H9 (cell line): ENCODE measurements around the gene USP49. TPM values are rescaled to one million over a fixed set of nuclear protein-coding genes. Genes with fewer than 3 reads are reported as not detected.

Experiments used
- DNase-seq: peaks from one replicate; pipeline ENCODE4 v3.0.0-alpha.2; 2017
- H2AFZ ChIP-seq: one replicate; pipeline ENCODE4 v1.6.1; 2013; ENCODE audit warnings: mild to moderate bottlenecking, low read length, control low read depth, moderate library complexity
- H2AK5ac ChIP-seq: 2 replicates; pipeline ENCODE4 v1.6.1; 2013; ENCODE audit warnings: low read length, control low read depth, mixed read lengths; ENCODE audit not compliant: insufficient read length
- H2BK120ac ChIP-seq: one replicate; pipeline ENCODE4 v1.6.1; 2013; ENCODE audit warnings: low read depth, mild to moderate bottlenecking, low read length, control low read depth, inconsistent platforms; ENCODE audit not compliant: poor library complexity, severe bottlenecking
- H2BK12ac ChIP-seq: 2 replicates; pipeline ENCODE4 v1.6.1; 2013; ENCODE audit warnings: low read length, control low read depth, mixed read lengths, low read depth; ENCODE audit not compliant: insufficient read length
- H2BK15ac ChIP-seq: 2 replicates; pipeline ENCODE4 v1.6.1; 2013; ENCODE audit warnings: low read depth, low read length, control low read depth
- H2BK20ac ChIP-seq: one replicate; pipeline ENCODE4 v1.6.1; 2013; ENCODE audit warnings: low read depth, mild to moderate bottlenecking, low read length, control low read depth, inconsistent platforms; ENCODE audit not compliant: poor library complexity, severe bottlenecking
- H2BK5ac ChIP-seq: 2 replicates; pipeline ENCODE4 v1.6.1; 2013; ENCODE audit warnings: low read length, control low read depth, mixed read lengths; ENCODE audit not compliant: insufficient read length
- H3K14ac ChIP-seq: 2 replicates; pipeline ENCODE4 v1.6.1; 2013; ENCODE audit warnings: low read length, control low read depth; ENCODE audit not compliant: insufficient read depth
- H3K18ac ChIP-seq: 2 replicates; pipeline ENCODE4 v1.6.1; 2013; ENCODE audit warnings: low read depth, mild to moderate bottlenecking, mixed read lengths, low read length, control low read depth; ENCODE audit not compliant: insufficient read length
- H3K23ac ChIP-seq: 2 replicates; pipeline ENCODE4 v1.6.1; 2013; ENCODE audit warnings: low read length, control low read depth, mixed read lengths, low read depth; ENCODE audit not compliant: insufficient read length
- H3K23me2 ChIP-seq: 2 replicates; pipeline ENCODE4 v1.6.1; 2013; ENCODE audit warnings: low read depth, mild to moderate bottlenecking, mixed read lengths, low read length, control low read depth; ENCODE audit not compliant: insufficient read length, poor library complexity, severe bottlenecking
- H3K27ac ChIP-seq: 2 replicates; pipeline ENCODE4 v1.5.1; 2013; ENCODE audit warnings: low read length, control low read depth, mixed read lengths, low read depth; ENCODE audit not compliant: insufficient read length
- H3K27me3 ChIP-seq: 2 replicates; pipeline ENCODE4 v1.6.1; 2013; ENCODE audit warnings: low read length, control low read depth, inconsistent platforms; ENCODE audit not compliant: insufficient read depth
- H3K4ac ChIP-seq: 2 replicates; pipeline ENCODE4 v1.6.1; 2013; ENCODE audit warnings: low read depth, mild to moderate bottlenecking, control low read depth, inconsistent platforms, low read length, moderate library complexity
- H3K4me1 ChIP-seq: 2 replicates; pipeline ENCODE4 v1.6.1; 2013; ENCODE audit warnings: low read length, control low read depth, inconsistent platforms; ENCODE audit not compliant: insufficient read depth
- H3K4me2 ChIP-seq: 2 replicates; pipeline ENCODE4 v1.6.1; 2013; ENCODE audit warnings: low read length, control low read depth, mixed read lengths; ENCODE audit not compliant: insufficient read length, insufficient read depth
- H3K56ac ChIP-seq: 2 replicates; pipeline ENCODE4 v1.6.1; 2013; ENCODE audit warnings: low read depth, mild to moderate bottlenecking, mixed read lengths, low read length, control low read depth; ENCODE audit not compliant: insufficient read length
- H3K79me1 ChIP-seq: 2 replicates; pipeline ENCODE4 v1.6.1; 2013; ENCODE audit warnings: low read depth, mild to moderate bottlenecking, moderate library complexity, low read length, control low read depth, inconsistent platforms; ENCODE audit not compliant: insufficient read depth, poor library complexity, severe bottlenecking
- H3K79me2 ChIP-seq: 2 replicates; pipeline ENCODE4 v1.6.1; 2013; ENCODE audit warnings: low read length, control low read depth, inconsistent platforms; ENCODE audit not compliant: insufficient read depth
- H3K9ac ChIP-seq: 2 replicates; pipeline ENCODE4 v1.6.1; 2013; ENCODE audit warnings: low read length, control low read depth, mixed read lengths; ENCODE audit not compliant: insufficient read length; ENCODE audit errors: extremely low read depth
- H3K9me3 ChIP-seq: one replicate; pipeline ENCODE4 v1.6.1; 2013; ENCODE audit warnings: low read depth, low read length, inconsistent platforms; ENCODE audit not compliant: control insufficient read depth
- H3T11ph ChIP-seq: one replicate; pipeline ENCODE4 v1.6.1; 2013; ENCODE audit warnings: mild to moderate bottlenecking, low read length, control low read depth, inconsistent platforms
- H4K20me1 ChIP-seq: one replicate; pipeline ENCODE4 v1.6.1; 2013; ENCODE audit not compliant: control insufficient read depth, insufficient read length, insufficient read depth
- H4K5ac ChIP-seq: 2 replicates; pipeline ENCODE4 v1.6.1; 2013; ENCODE audit warnings: low read depth, mild to moderate bottlenecking, mixed read lengths, low read length, control low read depth; ENCODE audit not compliant: insufficient read length
- H4K8ac ChIP-seq: replicated peaks from 2 replicates; pipeline ENCODE4 v1.6.1; 2013; ENCODE audit warnings: low read length, control low read depth, mixed read lengths, low read depth; ENCODE audit not compliant: insufficient read length
- H4K91ac ChIP-seq: 2 replicates; pipeline ENCODE4 v1.6.1; 2013; ENCODE audit warnings: low read depth, mild to moderate bottlenecking, moderate library complexity, mixed read lengths, low read length, control low read depth; ENCODE audit not compliant: insufficient read length
- H3K27ac Mint-ChIP-seq, 3 experiments: 2 replicates in 2 of 3; 3 replicates in 1 of 3; pipeline ENCODE4 v1.8.0; 2020 to 2021; ENCODE audit warnings: mixed read lengths in 3 of 3, mild to moderate bottlenecking in 1 of 3, moderate library complexity in 1 of 3
- H3K27me3 Mint-ChIP-seq: 2 replicates; pipeline ENCODE4 v1.8.0; 2021; ENCODE audit warnings: low read depth, mild to moderate bottlenecking, moderate library complexity, mixed read lengths
- H3K36me3 Mint-ChIP-seq, 3 experiments: 2 replicates in 2 of 3; 3 replicates in 1 of 3; pipeline ENCODE4 v1.8.0; 2020 to 2021; ENCODE audit warnings: low read depth in 3 of 3, mixed read lengths in 3 of 3; ENCODE audit not compliant: insufficient read depth in 1 of 3
- H3K4me1 Mint-ChIP-seq, 2 experiments: 2 replicates each; pipeline ENCODE4 v1.8.0; 2020; ENCODE audit warnings: mixed read lengths in 2 of 2
- H3K4me3 Mint-ChIP-seq, 2 experiments: 2 replicates in 1 of 2; 3 replicates in 1 of 2; pipeline ENCODE4 v1.8.0; 2020 to 2021; ENCODE audit warnings: mild to moderate bottlenecking in 2 of 2, mixed read lengths in 2 of 2, moderate library complexity in 1 of 2
- H3K9me3 Mint-ChIP-seq, 2 experiments: 2 replicates in 1 of 2; 3 replicates in 1 of 2; pipeline ENCODE4 v1.8.0; 2020; ENCODE audit warnings: mild to moderate bottlenecking in 2 of 2, mixed read lengths in 2 of 2, moderate library complexity in 1 of 2
- CTCF ChIP-seq: fragments of 200-600 bp; sonication (generic); conservative IDR thresholded peaks from 3 replicates; pipeline ENCODE4 v1.8.0; 2021; ENCODE audit warnings: antibody characterized with exemption, mild to moderate bottlenecking
- WGBS: extraction: QIAGEN DNeasy Blood & Tissue Kit; methylation state at CpG from one replicate; pipeline ENCODE4 v1.1.7; 2013; ENCODE audit warnings: missing lambda C conversion rate, low lambda C conversion rate, mixed read lengths; ENCODE audit not compliant: insufficient read length; ENCODE audit errors: extremely low coverage; 5-methylcytosine and 5-hydroxymethylcytosine counted together
- total RNA-seq: library from RNA; stranded (reverse); gene quantifications from 2 replicates; pipeline ENCODE4 v1.2.1, GENCODE V29; 2021

USP49 gene
- total RNA-seq, 1 experiment from 2014 or later: 19.0 TPM

- Histone ChIP-seq H3K4me1 (no peaks in the 10 kb centered on the region), H3K79me2 (no peaks in the 10 kb centered on the region), H3K18ac (no peak overlapping the region), H2AK5ac (no peak overlapping the region), H3K9ac (no peak overlapping the region), H3K27ac (no peak overlapping the region), H2AFZ (no peak overlapping the region), H4K8ac (no peak overlapping the region), H3K9me3 (no peaks in the 10 kb centered on the region), H3K27me3 (no peaks in the 10 kb centered on the region), H2BK12ac (no peak overlapping the region), H3K79me1 (no peaks in the 10 kb centered on the region), H3K14ac (no peak overlapping the region), H3T11ph (no peak overlapping the region), H2BK5ac (no peak overlapping the region), H2BK120ac (no peak overlapping the region), H4K91ac (no peak overlapping the region), H2BK20ac (no peak overlapping the region), H3K56ac (no peak overlapping the region), H3K23ac (no peak overlapping the region), H3K4me2 (no peak overlapping the region), H3K23me2 (no peaks in the 10 kb centered on the region), H3K4ac (no peak overlapping the region), H2BK15ac (no peak overlapping the region), H4K20me1 (no peaks in the 10 kb centered on the region), H4K5ac (no peak overlapping the region)
- DNase-seq: no peak
- Mint-ChIP-seq H3K4me1 (peaks cover 0 to 4% of the 10 kb centered on the region in 2 experiments; a peak in 1 of 4 replicates), H3K4me3 (no peak overlapping the region), H3K9me3 (no peaks in the 10 kb centered on the region), H3K27ac (no peak overlapping the region), H3K27me3 (peaks cover 11% of the 10 kb centered on the region), H3K36me3 (no peaks in the 10 kb centered on the region)
- WGBS: no CpG with 5 or more reads among the region's 3 CpGs
- TF ChIP-seq CTCF: no peak
Observed at GRCh38 chr6:41750374-41750773, 144.8 kb downstream of the USP49 start.
